ENCODE results near the gene RAD51. TPM values are rescaled to one million over a fixed set of nuclear protein-coding genes. Genes with fewer than 3 reads are reported as not detected.

RAD51 gene
- total and polyA plus RNA-seq, 2 donors, result 1.2 to 12.3 TPM

- WGBS, result 33% methylated on average over 55 of the region's 55 CpGs
- peaks cover 15 to 16% of the 10 kb centered on the region in 2 donors for H3K36me3 ChIP-seq (ENCODE audit: control insufficient read depth in 2 of 2, insufficient read depth in 2 of 2, low read length in 1 of 2)
- no peaks in the 10 kb centered on the region for H3K9me3 ChIP-seq (ENCODE audit: control insufficient read depth in 2 of 2, insufficient read depth in 1 of 2, low read length in 1 of 2)
- H3K4me1 ChIP-seq (ENCODE audit: control insufficient read depth in 2 of 2, insufficient read depth in 2 of 2, low read length in 2 of 2), result peaks cover 21 to 48% of the 10 kb centered on the region in 2 donors
- H3K27ac ChIP-seq (ENCODE audit: low read depth in 1 of 2, low read length in 1 of 2), result peak overlapping the region; percentile 44 to 81
- no peaks in the 10 kb centered on the region for H3K27me3 ChIP-seq (ENCODE audit: control insufficient read depth in 2 of 2, insufficient read depth in 1 of 2, low read length in 1 of 2)
- peak in 2 of 9 donors; percentile 27 to 32 for DNase-seq (ENCODE audit: low read depth in 6 of 9, low spot score in 9 of 9)
- peak overlapping the region; percentile 65 to 70 for H3K4me3 ChIP-seq (ENCODE audit: low read length in 2 of 2)
Measured at GRCh38 chr15:40762919-40763800, 68.2 kb downstream of the RAD51 start.

- H3K4me3 ChIP-seq (ENCODE audit: low read length in 2 of 2), result peak within 1 kb of the TSS; percentile 65 to 70
- peaks cover 27 to 55% of the 10 kb centered on the region in 2 donors for H3K4me1 ChIP-seq (ENCODE audit: control insufficient read depth in 2 of 2, insufficient read depth in 2 of 2, low read length in 2 of 2)
- no peaks in the 10 kb centered on the region for H3K27me3 ChIP-seq (ENCODE audit: control insufficient read depth in 2 of 2, insufficient read depth in 1 of 2, low read length in 1 of 2)
- DNase-seq (ENCODE audit: low read depth in 6 of 9, low spot score in 9 of 9), result peak in 4 of 9 donors; percentile 34 to 74 (median 54)
- peaks cover 16 to 19% of the 10 kb centered on the region in 2 donors for H3K36me3 ChIP-seq (ENCODE audit: control insufficient read depth in 2 of 2, insufficient read depth in 2 of 2, low read length in 1 of 2)
- no peaks in the 10 kb centered on the region for H3K9me3 ChIP-seq (ENCODE audit: control insufficient read depth in 2 of 2, insufficient read depth in 1 of 2, low read length in 1 of 2)
- 3% methylated on average over 75 of the region's 75 CpGs for WGBS
- H3K27ac ChIP-seq (ENCODE audit: low read depth in 1 of 2, low read length in 1 of 2), result peak within 1 kb of the TSS; percentile 81 to 88
Measured at GRCh38 chr15:40763801-40764628, 69.0 kb downstream of the RAD51 start, which contains the start of gene GCHFR. Gene GCHFR (plus strand): TSS chr15:40764068. CDS start chr15:40764181, 113 bp downstream.

DNA sequence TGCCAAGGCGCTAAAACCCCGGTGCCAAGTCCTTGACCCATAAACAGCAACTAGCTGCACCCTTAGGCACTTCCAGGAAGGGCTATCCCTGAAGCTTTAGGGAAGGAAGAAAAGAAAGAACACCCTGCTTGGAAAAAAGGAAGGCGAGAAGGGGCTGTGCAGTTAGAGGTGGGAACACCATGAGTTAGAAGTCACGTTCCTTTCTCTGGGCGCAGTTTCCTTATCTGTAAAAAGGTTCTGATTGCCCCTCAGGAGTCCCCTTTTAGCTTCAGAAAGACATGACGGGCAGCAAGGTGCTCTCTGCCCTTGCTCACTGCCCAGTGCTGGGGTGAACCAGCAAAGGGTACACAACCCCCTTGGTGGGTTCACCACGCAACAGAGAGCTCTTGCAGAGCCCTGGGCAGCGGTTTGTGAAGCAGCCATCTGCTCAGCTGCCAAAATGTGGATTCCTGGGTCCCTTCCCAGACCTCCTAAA, 69.7 kb downstream of the RAD51 start:
- H3K4me1 ChIP-seq (ENCODE audit: control insufficient read depth in 2 of 2, insufficient read depth in 2 of 2, low read length in 2 of 2), result peaks cover 33 to 62% of the 10 kb centered on the region in 2 donors
- peak overlapping the region; percentile 81 to 88 for H3K27ac ChIP-seq (ENCODE audit: low read depth in 1 of 2, low read length in 1 of 2)
- no peaks in the 10 kb centered on the region for H3K27me3 ChIP-seq (ENCODE audit: control insufficient read depth in 2 of 2, insufficient read depth in 1 of 2, low read length in 1 of 2)

DNA sequence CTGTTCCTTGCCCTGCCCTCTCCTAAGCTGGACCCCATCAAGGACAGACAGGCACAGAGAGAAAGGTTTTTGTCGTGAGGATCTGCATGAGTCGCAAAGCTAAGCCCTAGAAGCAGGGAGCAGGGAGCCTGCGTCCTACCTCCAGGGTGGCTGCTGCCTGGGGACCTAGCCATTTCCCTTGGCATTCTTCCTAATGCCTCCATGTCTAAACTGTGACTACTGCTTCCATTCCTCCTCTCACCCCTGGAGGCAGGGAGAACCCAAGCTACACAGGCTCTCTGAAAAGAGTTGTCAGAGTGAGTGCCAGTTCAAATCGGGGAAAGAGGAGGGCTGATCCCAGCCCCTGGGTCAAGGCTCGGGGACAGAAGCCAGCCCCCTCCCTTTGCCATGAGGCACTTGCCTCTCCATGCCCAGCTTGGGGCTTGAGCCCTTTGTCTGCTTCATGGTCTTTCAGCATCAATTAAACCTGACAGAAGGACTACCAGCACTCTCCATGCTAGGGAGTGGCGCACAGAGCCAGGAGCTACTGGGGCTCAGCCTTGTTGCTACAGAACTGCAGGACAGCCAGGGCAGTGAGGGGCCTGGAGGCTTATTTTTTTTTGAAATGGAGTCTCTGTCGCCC, 71.3 kb downstream of the RAD51 start:
- DNase-seq (ENCODE audit: low read depth in 6 of 9, low spot score in 9 of 9), result no peak
- no peak overlapping the region for H3K4me3 ChIP-seq (ENCODE audit: low read length in 2 of 2)
- H3K36me3 ChIP-seq (ENCODE audit: control insufficient read depth in 2 of 2, insufficient read depth in 2 of 2, low read length in 1 of 2), result peaks cover 16 to 19% of the 10 kb centered on the region in 2 donors
- H3K9me3 ChIP-seq (ENCODE audit: control insufficient read depth in 2 of 2, insufficient read depth in 1 of 2, low read length in 1 of 2), result no peaks in the 10 kb centered on the region
- 95% methylated on average over 7 of the region's 7 CpGs for WGBS
- no peaks in the 10 kb centered on the region for H3K27me3 ChIP-seq (ENCODE audit: control insufficient read depth in 2 of 2, insufficient read depth in 1 of 2, low read length in 1 of 2)
- no peak overlapping the region for H3K27ac ChIP-seq (ENCODE audit: low read depth in 1 of 2, low read length in 1 of 2)
- H3K4me1 ChIP-seq (ENCODE audit: control insufficient read depth in 2 of 2, insufficient read depth in 2 of 2, low read length in 2 of 2), result peaks cover 31 to 69% of the 10 kb centered on the region in 2 donors

More for the DNA sequence above, 69.7 kb downstream of the RAD51 start:
- no peaks in the 10 kb centered on the region for H3K9me3 ChIP-seq (ENCODE audit: control insufficient read depth in 2 of 2, insufficient read depth in 1 of 2, low read length in 1 of 2)
- peaks cover 16 to 19% of the 10 kb centered on the region in 2 donors for H3K36me3 ChIP-seq (ENCODE audit: control insufficient read depth in 2 of 2, insufficient read depth in 2 of 2, low read length in 1 of 2)
- peak overlapping the region; percentile 65 to 70 for H3K4me3 ChIP-seq (ENCODE audit: low read length in 2 of 2)
- peak in 2 of 9 donors; percentile 26 to 31 for DNase-seq (ENCODE audit: low read depth in 6 of 9, low spot score in 9 of 9)
- WGBS, result 59% methylated on average over 8 of the region's 8 CpGs

DNA sequence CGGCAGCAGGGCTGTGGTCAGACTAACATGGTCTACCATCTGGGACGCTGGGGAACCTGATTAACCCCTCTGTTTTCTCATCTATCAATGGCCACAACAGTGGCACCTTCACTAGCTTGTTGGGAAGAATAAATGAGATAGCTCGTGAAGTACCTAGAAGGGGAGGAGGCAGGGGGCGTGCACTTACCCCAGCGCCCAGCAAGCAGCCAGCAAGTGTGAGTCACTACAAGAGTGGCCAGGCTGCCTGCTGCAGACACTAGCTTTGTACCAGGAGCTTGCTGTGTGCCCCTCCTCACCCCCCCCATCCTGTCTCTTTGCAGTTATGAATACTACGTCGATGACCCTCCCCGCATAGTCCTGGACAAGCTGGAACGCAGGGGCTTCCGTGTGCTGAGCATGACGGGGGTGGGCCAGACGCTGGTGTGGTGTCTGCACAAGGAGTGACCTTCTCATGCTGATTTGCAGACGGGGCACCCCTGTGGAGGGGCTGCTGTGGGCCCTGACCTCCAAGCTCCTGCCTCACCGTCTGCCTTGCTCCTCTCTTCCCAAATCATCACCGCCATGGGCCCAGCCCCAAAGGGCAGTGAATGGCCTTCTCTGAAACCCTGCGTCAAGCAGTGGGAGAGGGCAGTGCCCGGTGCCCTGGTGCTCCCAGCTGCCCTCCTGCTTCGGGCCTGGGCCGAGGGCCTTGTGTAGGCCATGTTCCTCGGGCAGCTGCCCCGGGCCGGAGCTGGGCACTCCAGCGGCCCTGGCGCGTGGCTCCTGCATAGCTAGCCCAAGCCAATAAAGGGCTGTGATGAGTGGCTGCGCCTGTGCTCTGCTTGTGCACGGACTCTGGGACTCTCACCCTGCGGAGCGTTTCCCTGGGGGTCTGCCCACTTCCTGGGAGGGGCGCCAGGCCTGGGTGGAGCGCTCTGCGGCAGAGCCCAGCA, 72.2 kb downstream of the RAD51 start:
- Histone ChIP-seq H3K4me3 (ENCODE audit: low read length in 2 of 2) (no peak overlapping the region), H3K4me1 (ENCODE audit: control insufficient read depth in 2 of 2, insufficient read depth in 2 of 2, low read length in 2 of 2) (peaks cover 31 to 73% of the 10 kb centered on the region in 2 donors), H3K9me3 (ENCODE audit: control insufficient read depth in 2 of 2, insufficient read depth in 1 of 2, low read length in 1 of 2) (no peaks in the 10 kb centered on the region), H3K27me3 (ENCODE audit: control insufficient read depth in 2 of 2, insufficient read depth in 1 of 2, low read length in 1 of 2) (no peaks in the 10 kb centered on the region), H3K36me3 (ENCODE audit: control insufficient read depth in 2 of 2, insufficient read depth in 2 of 2, low read length in 1 of 2) (peaks cover 17 to 27% of the 10 kb centered on the region in 2 donors), H3K27ac (ENCODE audit: low read depth in 1 of 2, low read length in 1 of 2) (no peak overlapping the region)
- DNase-seq (ENCODE audit: low read depth in 6 of 9, low spot score in 9 of 9), result no peak
- 98% methylated on average over 32 of the region's 32 CpGs for WGBS

GRCh38 chr15:40767838-40768500, 73.0 kb downstream of the RAD51 start:
- WGBS, result 96% methylated on average over 29 of the region's 29 CpGs
- no peak overlapping the region for H3K4me3 ChIP-seq (ENCODE audit: low read length in 2 of 2)
- DNase-seq (ENCODE audit: low read depth in 6 of 9, low spot score in 9 of 9), result no peak

DNA sequence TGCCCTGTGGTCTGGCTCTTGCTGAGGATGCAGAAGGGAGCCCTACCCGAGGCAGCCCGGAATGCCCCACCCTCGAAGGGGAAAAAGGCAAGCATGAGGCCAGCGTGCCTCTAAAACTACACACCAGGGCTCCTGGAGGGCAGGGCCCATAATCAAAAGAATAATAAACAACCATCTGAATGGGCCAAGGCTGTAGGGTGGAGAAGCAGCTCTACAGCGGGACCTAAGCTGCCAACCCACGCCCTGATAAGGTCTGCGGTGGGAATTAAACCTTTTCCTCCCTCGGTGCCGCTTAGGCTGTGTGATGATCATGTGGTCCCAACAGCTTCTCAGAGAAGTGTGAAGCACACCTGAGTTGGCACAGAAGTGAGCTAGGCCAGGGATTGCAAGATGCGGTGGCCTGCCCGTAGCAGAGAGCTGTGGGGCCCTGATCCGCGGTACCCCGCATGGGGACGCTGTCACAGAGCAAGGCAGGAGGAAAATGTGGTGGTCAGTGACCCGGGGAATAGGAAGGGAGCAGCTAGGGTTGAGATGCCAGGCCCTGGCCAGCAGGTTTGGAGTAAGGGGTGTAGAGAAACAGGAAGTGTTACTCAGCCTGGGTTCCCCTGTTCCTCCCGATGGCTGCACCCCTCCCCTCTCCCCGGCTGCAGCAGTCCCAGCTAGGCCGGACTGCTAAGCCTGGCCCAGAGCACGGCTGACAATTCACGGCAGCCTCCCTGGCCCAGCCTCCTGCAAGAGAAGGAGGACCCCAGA, 73.7 kb downstream of the RAD51 start:
- no peaks in the 10 kb centered on the region for H3K9me3 ChIP-seq (ENCODE audit: control insufficient read depth in 2 of 2, insufficient read depth in 1 of 2, low read length in 1 of 2)
- peak in 2 of 9 donors; percentile 18 to 20 for DNase-seq (ENCODE audit: low read depth in 6 of 9, low spot score in 9 of 9)
- H3K27me3 ChIP-seq (ENCODE audit: control insufficient read depth in 2 of 2, insufficient read depth in 1 of 2, low read length in 1 of 2), result no peaks in the 10 kb centered on the region
- H3K27ac ChIP-seq (ENCODE audit: low read depth in 1 of 2, low read length in 1 of 2), result peak overlapping the region; percentile 68 to 82
- H3K4me1 ChIP-seq (ENCODE audit: control insufficient read depth in 2 of 2, insufficient read depth in 2 of 2, low read length in 2 of 2), result peaks cover 26 to 61% of the 10 kb centered on the region in 2 donors
- peak overlapping the region in 1 of 2 donors; percentile 12 for H3K4me3 ChIP-seq (ENCODE audit: low read length in 2 of 2)
- peaks cover 29 to 37% of the 10 kb centered on the region in 2 donors for H3K36me3 ChIP-seq (ENCODE audit: control insufficient read depth in 2 of 2, insufficient read depth in 2 of 2, low read length in 1 of 2)
- 54% methylated on average over 21 of the region's 21 CpGs for WGBS

More at GRCh38 chr15:40767838-40768500, 73.0 kb downstream of the RAD51 start:
- no peaks in the 10 kb centered on the region for H3K27me3 ChIP-seq (ENCODE audit: control insufficient read depth in 2 of 2, insufficient read depth in 1 of 2, low read length in 1 of 2)
- no peak overlapping the region for H3K27ac ChIP-seq (ENCODE audit: low read depth in 1 of 2, low read length in 1 of 2)
- peaks cover 23 to 29% of the 10 kb centered on the region in 2 donors for H3K36me3 ChIP-seq (ENCODE audit: control insufficient read depth in 2 of 2, insufficient read depth in 2 of 2, low read length in 1 of 2)
- H3K4me1 ChIP-seq (ENCODE audit: control insufficient read depth in 2 of 2, insufficient read depth in 2 of 2, low read length in 2 of 2), result peaks cover 31 to 68% of the 10 kb centered on the region in 2 donors
- no peaks in the 10 kb centered on the region for H3K9me3 ChIP-seq (ENCODE audit: control insufficient read depth in 2 of 2, insufficient read depth in 1 of 2, low read length in 1 of 2)

Measured in thymus (tissue), 11 donors.